ENCODE data around the gene JAK1. TPM values are rescaled to one million over a fixed set of nuclear protein-coding genes. Genes with fewer than 3 reads are reported as not detected.

The JAK1 gene
- total and polyA plus RNA-seq, 2 donors (not counting 3 experiments of a cell fraction or from before 2014, with no cell fraction given) = 68.8 to 177 TPM

DNA sequence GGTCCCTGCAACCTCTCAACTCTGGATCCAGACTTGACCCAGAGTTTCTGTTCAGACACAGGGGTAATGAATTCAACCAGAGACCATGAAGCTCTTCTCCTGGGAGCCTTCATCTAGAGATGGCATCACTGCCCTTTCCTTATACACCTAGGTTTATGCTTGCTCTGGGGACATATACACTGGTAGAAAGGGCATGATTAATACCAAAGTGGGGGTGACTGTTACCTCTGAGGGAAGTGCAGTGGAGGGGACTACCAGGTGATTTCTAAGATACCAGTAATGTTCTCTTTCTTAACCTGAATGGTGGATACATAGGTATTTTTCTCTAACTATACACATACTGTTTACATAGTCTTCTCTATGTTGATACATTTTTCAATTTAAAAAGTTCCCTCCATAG, 48.4 kb downstream of the JAK1 start:
- no peaks in the 10 kb centered on the region for H3K36me3 ChIP-seq (ENCODE audit: control insufficient read depth in 2 of 2, extremely low read depth in 1 of 2, insufficient read depth in 2 of 2, low read length in 2 of 2)
- H3K4me1 ChIP-seq (ENCODE audit: control insufficient read depth, extremely low read depth, insufficient read depth, low read length) = peaks cover 57% of the 10 kb centered on the region
- peak overlapping the region; percentile 24 for H3K9ac ChIP-seq (replicated peaks; ENCODE audit: extremely low read depth, insufficient read depth, low read length)
- intact Hi-C loops (cut with micrococcal nuclease) = loop anchor here (1.0 to 2.0 kb wide), 5 partner anchors 20 to 85 kb away; no protein-coding TSS in a partner anchor
- ChIA-PET CTCF (interaction anchor here (0.7 to 2.0 kb wide), 4 partner anchors 11 to 67 kb away, joined by 3 to 4 read pairs (median 3); no protein-coding TSS in a partner anchor), POLR2A (interaction anchor here (0.6 to 0.8 kb wide), 3 partner anchors 20 to 1453 kb away, joined by 3 to 4 read pairs (median 3); no protein-coding TSS in a partner anchor)
- H4K20me1 ChIP-seq (replicated peaks; ENCODE audit: control insufficient read depth, extremely low read depth, insufficient read depth, low read length) = peaks cover 2% of the 10 kb centered on the region
- peak overlapping the region; percentile 59 for H3K4me2 ChIP-seq (ENCODE audit: insufficient read depth, low read length)
- H2AFZ ChIP-seq (ENCODE audit: low read depth, low read length) = no peak overlapping the region
- no peaks in the 10 kb centered on the region for H3K9me1 ChIP-seq (replicated peaks; ENCODE audit: control insufficient read depth, extremely low read depth, insufficient read depth, low read length)
- BruUV-seq (replicated peaks) = TSS peak; percentile 85
- no peaks in the 10 kb centered on the region for H3K9me3 ChIP-seq (replicated peaks; ENCODE audit: control insufficient read depth, insufficient read depth, low read length)
- H3K27me3 ChIP-seq (ENCODE audit: control insufficient read depth in 2 of 2, insufficient read depth in 2 of 2, low read length in 2 of 2) = no peaks in the 10 kb centered on the region
- DNase-seq (ENCODE audit: low read depth, low spot score) = no peak
- TF ChIP-seq GATA2 (IDR thresholded peaks at IDR 0.05; ENCODE audit: insufficient read depth, insufficient read length, low read depth, low read length) (no peak), POLR2AphosphoS5 (IDR thresholded peaks at IDR 0.05; ENCODE audit: insufficient read depth, low read depth, low read length) (no peak), EZH2 (IDR thresholded peaks at IDR 0.05; ENCODE audit: borderline replicate concordance, low read depth, low read length, severe bottlenecking) (no peak), FOS (IDR thresholded peaks at IDR 0.05; ENCODE audit: borderline replicate concordance, insufficient read depth, low read length) (no peak), MYC (IDR thresholded peaks at IDR 0.05; ENCODE audit: low read depth, low read length) (no peak), POLR2A (IDR thresholded peaks at IDR 0.05; ENCODE audit: low read depth, low read length) (no peak), JUN (IDR thresholded peaks at IDR 0.05; ENCODE audit: borderline replicate concordance, insufficient read depth, insufficient read length, low read depth) (no peak)
- TF ChIP-seq, protein P1, sequence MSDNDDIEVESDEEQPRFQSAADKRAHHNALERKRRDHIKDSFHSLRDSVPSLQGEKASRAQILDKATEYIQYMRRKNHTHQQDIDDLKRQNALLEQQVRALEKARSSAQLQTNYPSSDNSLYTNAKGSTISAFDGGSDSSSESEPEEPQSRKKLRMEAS (IDR thresholded peaks at IDR 0.05; ENCODE audit: insufficient read depth, insufficient read length) = no peak
- TF ChIP-seq, protein P2, sequence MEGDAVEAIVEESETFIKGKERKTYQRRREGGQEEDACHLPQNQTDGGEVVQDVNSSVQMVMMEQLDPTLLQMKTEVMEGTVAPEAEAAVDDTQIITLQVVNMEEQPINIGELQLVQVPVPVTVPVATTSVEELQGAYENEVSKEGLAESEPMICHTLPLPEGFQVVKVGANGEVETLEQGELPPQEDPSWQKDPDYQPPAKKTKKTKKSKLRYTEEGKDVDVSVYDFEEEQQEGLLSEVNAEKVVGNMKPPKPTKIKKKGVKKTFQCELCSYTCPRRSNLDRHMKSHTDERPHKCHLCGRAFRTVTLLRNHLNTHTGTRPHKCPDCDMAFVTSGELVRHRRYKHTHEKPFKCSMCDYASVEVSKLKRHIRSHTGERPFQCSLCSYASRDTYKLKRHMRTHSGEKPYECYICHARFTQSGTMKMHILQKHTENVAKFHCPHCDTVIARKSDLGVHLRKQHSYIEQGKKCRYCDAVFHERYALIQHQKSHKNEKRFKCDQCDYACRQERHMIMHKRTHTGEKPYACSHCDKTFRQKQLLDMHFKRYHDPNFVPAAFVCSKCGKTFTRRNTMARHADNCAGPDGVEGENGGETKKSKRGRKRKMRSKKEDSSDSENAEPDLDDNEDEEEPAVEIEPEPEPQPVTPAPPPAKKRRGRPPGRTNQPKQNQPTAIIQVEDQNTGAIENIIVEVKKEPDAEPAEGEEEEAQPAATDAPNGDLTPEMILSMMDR (IDR thresholded peaks at IDR 0.05; ENCODE audit: extremely low read depth in 1 of 2, insufficient read depth in 1 of 2, low read depth in 1 of 2, low read length in 2 of 2) = no peak
- H3K27ac ChIP-seq (ENCODE audit: insufficient read depth, low read depth, low read length) = peak overlapping the region; percentile 86
- H3K79me2 ChIP-seq (ENCODE audit: control insufficient read depth, insufficient read depth, low read length) = peaks cover 86% of the 10 kb centered on the region
- no peak overlapping the region for H3K4me3 ChIP-seq (replicated peaks in 1 of 3; ENCODE audit: insufficient read depth in 1 of 3, low read depth in 1 of 3, low read length in 3 of 3)
- dilution Hi-C loops (cut with MboI; ENCODE audit: extremely low pct_ligation_motif_present, low sequenced_read_pairs) = no loop called here
- peak; percentile 50 for FAIRE-seq

Measured in endothelial cell of umbilical vein (primary cell).